ENCODE measurements around the gene CTIF. TPM values are rescaled to one million over a fixed set of nuclear protein-coding genes. Genes with fewer than 3 reads are reported as not detected.

Gene CTIF
- polyA plus RNA-seq, 1 experiment = 40.2 TPM

DNA sequence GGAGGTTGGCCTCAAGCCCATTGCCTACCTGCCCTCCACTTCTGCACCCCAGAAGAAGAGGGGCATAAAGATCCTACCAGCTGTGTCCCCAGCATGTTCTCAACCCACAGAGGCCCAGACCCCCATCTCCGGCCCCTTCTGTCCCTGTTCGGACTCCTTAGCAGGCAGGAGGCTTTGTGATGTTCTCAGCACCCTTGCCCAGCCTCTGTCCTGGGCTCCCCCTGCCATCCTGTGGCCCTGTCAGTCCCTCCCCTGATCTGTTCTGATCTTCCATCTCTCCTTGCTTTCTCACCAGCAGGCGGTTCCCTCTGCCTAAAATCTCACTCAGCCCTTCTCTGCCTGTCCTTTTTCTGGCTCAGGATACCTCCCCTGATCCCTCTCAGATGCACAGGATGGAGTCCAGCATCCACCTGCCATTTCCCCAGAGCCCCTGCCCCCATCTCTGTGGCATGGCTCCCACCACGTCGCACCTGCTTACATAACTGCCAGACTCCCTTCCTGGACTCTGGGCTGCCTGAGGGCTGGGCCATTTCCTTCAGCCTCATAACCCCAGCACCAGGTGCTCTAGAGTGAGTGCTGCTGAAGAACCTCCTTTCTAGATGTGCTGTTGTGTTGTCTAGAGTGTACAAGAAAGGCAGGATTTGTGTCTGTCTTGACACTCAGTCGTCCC is 134.0 kb downstream of the CTIF start:
- no peaks in the 10 kb centered on the region for H3K27me3 ChIP-seq (ENCODE audit: control insufficient read depth, insufficient read depth, low read length)
- no peak for DNase-seq (ENCODE audit: low read depth, low spot score)
- CTCF ChIA-PET = interaction anchor here (1.2 to 4.5 kb wide), 4 partner anchors 198 to 566 kb away, joined by 3 to 48 read pairs (median 36); no protein-coding TSS in a partner anchor
- POLR2A ChIA-PET = no interaction called here
- TF ChIP-seq, protein P1, sequence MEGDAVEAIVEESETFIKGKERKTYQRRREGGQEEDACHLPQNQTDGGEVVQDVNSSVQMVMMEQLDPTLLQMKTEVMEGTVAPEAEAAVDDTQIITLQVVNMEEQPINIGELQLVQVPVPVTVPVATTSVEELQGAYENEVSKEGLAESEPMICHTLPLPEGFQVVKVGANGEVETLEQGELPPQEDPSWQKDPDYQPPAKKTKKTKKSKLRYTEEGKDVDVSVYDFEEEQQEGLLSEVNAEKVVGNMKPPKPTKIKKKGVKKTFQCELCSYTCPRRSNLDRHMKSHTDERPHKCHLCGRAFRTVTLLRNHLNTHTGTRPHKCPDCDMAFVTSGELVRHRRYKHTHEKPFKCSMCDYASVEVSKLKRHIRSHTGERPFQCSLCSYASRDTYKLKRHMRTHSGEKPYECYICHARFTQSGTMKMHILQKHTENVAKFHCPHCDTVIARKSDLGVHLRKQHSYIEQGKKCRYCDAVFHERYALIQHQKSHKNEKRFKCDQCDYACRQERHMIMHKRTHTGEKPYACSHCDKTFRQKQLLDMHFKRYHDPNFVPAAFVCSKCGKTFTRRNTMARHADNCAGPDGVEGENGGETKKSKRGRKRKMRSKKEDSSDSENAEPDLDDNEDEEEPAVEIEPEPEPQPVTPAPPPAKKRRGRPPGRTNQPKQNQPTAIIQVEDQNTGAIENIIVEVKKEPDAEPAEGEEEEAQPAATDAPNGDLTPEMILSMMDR (IDR thresholded peaks at IDR 0.05; ENCODE audit: low read depth, low read length) = no peak
- H3K27ac ChIP-seq (ENCODE audit: low read depth, low read length) = no peak overlapping the region
- H3K4me3 ChIP-seq (ENCODE audit: low read depth, low read length) = no peak overlapping the region
- peaks cover 15% of the 10 kb centered on the region for H3K9me3 ChIP-seq (ENCODE audit: control insufficient read depth, insufficient read depth, low read length)

DNA sequence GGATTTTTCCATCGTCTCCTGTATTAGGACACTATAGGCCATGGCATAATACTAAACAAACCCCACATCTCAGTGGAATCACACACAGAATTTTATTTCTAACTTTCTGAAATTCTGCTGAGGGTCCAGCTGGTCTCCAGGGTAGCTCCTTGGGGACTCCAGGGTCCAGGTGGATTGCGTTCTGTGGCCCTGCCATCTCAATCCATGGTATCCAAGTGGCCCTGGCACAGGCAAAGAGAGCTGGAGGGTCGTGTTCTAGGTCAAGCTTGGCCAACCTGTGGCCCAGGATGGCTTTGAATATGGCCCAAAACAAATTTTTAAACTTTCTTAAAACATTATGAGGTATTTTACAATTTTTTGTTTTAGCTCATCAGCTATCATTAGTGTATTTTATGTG is 134.6 kb downstream of the CTIF start:
- no peak for DNase-seq (ENCODE audit: low read depth, low spot score)
- peaks cover 15% of the 10 kb centered on the region for H3K9me3 ChIP-seq (ENCODE audit: control insufficient read depth, insufficient read depth, low read length)
- no peak overlapping the region for H3K27ac ChIP-seq (ENCODE audit: low read depth, low read length)
- H3K4me3 ChIP-seq (ENCODE audit: low read depth, low read length) = no peak overlapping the region
- TF ChIP-seq, protein P1 (IDR thresholded peaks at IDR 0.05; ENCODE audit: low read depth, low read length) = no peak
- POLR2A ChIA-PET = no interaction called here
- CTCF ChIA-PET = interaction anchor here (1.1 to 4.5 kb wide), 7 partner anchors 9 to 742 kb away, joined by 3 to 48 read pairs (median 4); no protein-coding TSS in a partner anchor
- no peaks in the 10 kb centered on the region for H3K27me3 ChIP-seq (ENCODE audit: control insufficient read depth, insufficient read depth, low read length)

DNA sequence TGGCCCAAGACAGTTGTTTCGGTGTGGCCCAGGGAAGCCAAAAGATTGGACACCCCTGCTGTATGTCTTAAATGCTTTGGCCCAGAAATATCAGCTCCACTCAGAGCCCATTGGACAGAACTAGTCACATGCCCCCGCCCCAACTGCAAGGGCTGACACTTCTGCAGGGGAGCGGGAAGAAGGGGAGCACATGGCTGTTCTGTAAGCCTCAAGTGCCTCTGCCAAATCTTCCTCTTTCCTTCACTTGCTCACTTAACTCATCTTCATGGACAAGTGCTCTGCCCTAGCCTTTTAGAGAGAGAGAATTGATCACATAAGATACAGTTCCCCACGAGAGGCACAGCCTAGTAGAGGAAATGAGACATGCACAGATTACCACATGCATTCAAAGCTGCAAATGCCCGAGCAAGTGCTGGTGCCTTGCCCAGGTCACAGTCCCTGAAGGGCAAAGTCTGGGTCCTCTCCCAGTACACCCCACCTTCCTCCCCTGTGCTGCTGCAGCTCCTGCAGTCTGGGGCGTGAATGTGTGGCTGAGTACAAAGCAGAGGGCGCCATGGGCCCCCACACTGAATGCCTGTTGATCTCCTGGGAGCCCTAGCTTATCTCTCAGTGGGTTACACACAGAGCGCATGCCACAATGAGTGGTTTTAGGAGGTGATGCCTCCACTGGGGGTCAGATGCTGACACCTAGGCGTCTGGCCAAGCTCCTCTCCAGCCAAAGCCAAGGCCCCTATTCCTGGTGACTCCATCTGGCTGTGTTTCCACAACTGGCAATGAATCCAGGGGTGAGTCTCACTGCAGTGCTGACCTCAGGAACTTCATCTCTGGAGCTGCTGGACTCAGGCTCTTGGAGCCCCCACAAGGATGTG is 135.3 kb downstream of the CTIF start:
- CTCF ChIA-PET = interaction anchor here (0.8 to 4.5 kb wide), 15 partner anchors 10 to 810 kb away, joined by 3 to 48 read pairs (median 4); no protein-coding TSS in a partner anchor
- DNase-seq (ENCODE audit: low read depth, low spot score) = no peak

DNA sequence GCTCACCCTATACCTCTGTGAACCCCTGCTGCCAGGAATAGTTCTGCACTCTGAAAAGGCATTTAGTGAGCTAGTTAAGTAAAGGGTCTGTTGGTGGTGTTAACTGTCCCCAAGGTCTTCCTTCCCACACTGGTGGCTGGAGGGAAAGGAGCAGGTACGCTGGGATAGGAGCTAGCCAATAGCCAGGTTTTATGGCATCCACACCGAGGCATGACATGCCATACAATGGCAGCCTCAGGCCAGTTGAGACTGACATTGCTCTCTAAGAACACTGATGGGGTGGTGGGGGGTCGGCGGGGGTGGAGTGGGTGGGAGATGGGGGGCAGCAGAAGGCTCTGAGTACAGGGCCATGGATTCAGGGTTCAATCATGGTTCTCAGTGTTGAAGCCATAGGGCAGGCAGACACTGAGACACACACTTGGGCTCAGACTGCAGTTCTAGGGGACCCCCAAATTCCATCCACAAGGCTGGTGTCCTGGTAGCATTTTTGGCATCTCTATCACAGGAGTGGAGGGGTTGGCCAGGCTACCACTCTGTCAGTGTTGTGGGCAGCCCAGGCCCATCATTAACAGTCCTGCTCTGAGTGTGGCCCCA is 136.0 kb downstream of the CTIF start:
- H3K27ac ChIP-seq (ENCODE audit: low read depth, low read length) = no peak overlapping the region

More for the DNA sequence above, 135.3 kb downstream of the CTIF start:
- POLR2A ChIA-PET = no interaction called here
- H3K27ac ChIP-seq (ENCODE audit: low read depth, low read length) = no peak overlapping the region
- TF ChIP-seq, protein P1 (IDR thresholded peaks at IDR 0.05; ENCODE audit: low read depth, low read length) = no peak
- H3K4me3 ChIP-seq (ENCODE audit: low read depth, low read length) = no peak overlapping the region
- H3K27me3 ChIP-seq (ENCODE audit: control insufficient read depth, insufficient read depth, low read length) = no peaks in the 10 kb centered on the region
- peaks cover 15% of the 10 kb centered on the region for H3K9me3 ChIP-seq (ENCODE audit: control insufficient read depth, insufficient read depth, low read length)

More for the DNA sequence above, 136.0 kb downstream of the CTIF start:
- Histone ChIP-seq H3K9me3 (ENCODE audit: control insufficient read depth, insufficient read depth, low read length) (peaks cover 15% of the 10 kb centered on the region), H3K4me3 (ENCODE audit: low read depth, low read length) (no peak overlapping the region), H3K27me3 (ENCODE audit: control insufficient read depth, insufficient read depth, low read length) (no peaks in the 10 kb centered on the region)
- CTCF ChIA-PET = interaction anchor here (0.8 to 4.5 kb wide), 16 partner anchors 23 to 809 kb away, joined by 3 to 48 read pairs (median 4); no protein-coding TSS in a partner anchor
- POLR2A ChIA-PET = no interaction called here
- no peak for DNase-seq (ENCODE audit: low read depth, low spot score)
- TF ChIP-seq, protein P1 (IDR thresholded peaks at IDR 0.05; ENCODE audit: low read depth, low read length) = no peak

Measured in AG04450 (cell line).